Stimulated activated CD4-positive, alpha-beta T cell treated with anti-CD3 and anti-CD28 coated beads, TNF-alpha, amount 100 ng/mL, for 48 hours (primary cell): ENCODE results near the gene AP2A1.

Experiments used
- DNase-seq, 3 donors: peaks; one replicate each; pipeline ENCODE4 v3.0.0-alpha.2; 2020; ENCODE audit warnings: low read depth in 3 of 3

The AP2A1 gene

GRCh38 chr19:49838885-49839588 lies 72.2 kb downstream of the AP2A1 start:
- no peak for DNase-seq

- no peak for DNase-seq
Observed at GRCh38 chr19:49839713-49840112, 72.9 kb downstream of the AP2A1 start.

GRCh38 chr19:49840321-49840720 lies 73.5 kb downstream of the AP2A1 start:
- DNase-seq = no peak

GRCh38 chr19:49840736-49841249 lies 74.0 kb downstream of the AP2A1 start:
- no peak for DNase-seq

GRCh38 chr19:49843265-49843664 lies 76.5 kb downstream of the AP2A1 start:
- no peak for DNase-seq

GRCh38 chr19:49844138-49845095 lies 77.6 kb downstream of the AP2A1 start:
- no peak for DNase-seq

- no peak for DNase-seq
Observed at GRCh38 chr19:49845414-49845813, 78.6 kb downstream of the AP2A1 start.

GRCh38 chr19:49846408-49846807 lies 79.6 kb downstream of the AP2A1 start:
- no peak for DNase-seq

GRCh38 chr19:49847731-49848696 lies 81.2 kb downstream of the AP2A1 start:
- DNase-seq = no peak

GRCh38 chr19:49848938-49849337 lies 82.1 kb downstream of the AP2A1 start:
- no peak for DNase-seq

- no peak for DNase-seq
Observed at GRCh38 chr19:49849433-49850220, 82.8 kb downstream of the AP2A1 start.

- DNase-seq = no peak
Observed at GRCh38 chr19:49850221-49850486, 83.4 kb downstream of the AP2A1 start.

GRCh38 chr19:49850487-49851342 lies 83.9 kb downstream of the AP2A1 start, which contains the start of gene PTOV1:
Gene PTOV1, plus strand, starts transcription at chr19:49851159.
- DNase-seq = peak; percentile 77 to 88 (median 82)

- DNase-seq = no peak
Observed at GRCh38 chr19:49851456-49852259, 84.9 kb downstream of the AP2A1 start.

- DNase-seq = no peak
Observed at GRCh38 chr19:49852631-49853126, 85.9 kb downstream of the AP2A1 start.

- no peak for DNase-seq
Observed at GRCh38 chr19:49853852-49854377, 87.1 kb downstream of the AP2A1 start.

- no peak for DNase-seq
Observed at GRCh38 chr19:49854378-49855263, 87.8 kb downstream of the AP2A1 start.

GRCh38 chr19:49855277-49855675 lies 88.5 kb downstream of the AP2A1 start:
- no peak for DNase-seq
